ENCODE results near the gene NFKB1. TPM values are rescaled to one million over a fixed set of nuclear protein-coding genes. Genes with fewer than 3 reads are reported as not detected.
"Not testable (repeated sequence)": the region's sequence is repeated elsewhere in the genome, so short reads cannot be mapped to it uniquely, and the experiment has no call there.

NFKB1 gene
- total RNA-seq, 4 donors from 2014 or later, result 20.0 to 27.2 (median 22.7) TPM

DNA sequence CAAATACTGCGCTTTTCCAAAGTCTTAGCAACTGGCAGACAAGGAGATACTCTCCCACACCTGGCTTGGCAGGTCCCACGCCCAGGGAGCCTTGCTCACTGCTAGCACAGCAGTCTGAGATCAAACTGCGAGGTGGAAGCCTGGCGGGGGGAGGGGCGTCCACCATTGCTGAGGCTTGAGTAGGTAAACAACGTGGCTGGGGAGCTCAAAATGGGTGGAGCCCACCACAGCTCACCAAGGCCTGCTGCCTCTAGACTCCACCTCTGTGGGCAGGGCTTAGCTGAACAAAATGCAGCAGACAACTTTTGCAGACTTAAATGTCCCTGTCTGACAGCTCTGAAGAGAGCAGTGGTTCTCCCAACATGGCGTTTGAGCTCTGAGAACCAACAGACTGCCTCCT, 23.0 kb upstream of the NFKB1 start:
- H3K27me3 ChIP-seq, result no peaks in the 10 kb centered on the region
- no peak overlapping the region for H3K4me3 ChIP-seq
- no peaks in the 10 kb centered on the region for H3K4me1 ChIP-seq
- no peak overlapping the region for H3K27ac ChIP-seq
- intact Hi-C loops (cut with DNase I; ENCODE audit: low total_unique reads), result no loop called here
- no peaks in the 10 kb centered on the region for H3K36me3 ChIP-seq
- ATAC-seq (no peak), DNase-seq (no peak)
- no peaks in the 10 kb centered on the region for H3K9me3 ChIP-seq
- TF ChIP-seq, protein P1, sequence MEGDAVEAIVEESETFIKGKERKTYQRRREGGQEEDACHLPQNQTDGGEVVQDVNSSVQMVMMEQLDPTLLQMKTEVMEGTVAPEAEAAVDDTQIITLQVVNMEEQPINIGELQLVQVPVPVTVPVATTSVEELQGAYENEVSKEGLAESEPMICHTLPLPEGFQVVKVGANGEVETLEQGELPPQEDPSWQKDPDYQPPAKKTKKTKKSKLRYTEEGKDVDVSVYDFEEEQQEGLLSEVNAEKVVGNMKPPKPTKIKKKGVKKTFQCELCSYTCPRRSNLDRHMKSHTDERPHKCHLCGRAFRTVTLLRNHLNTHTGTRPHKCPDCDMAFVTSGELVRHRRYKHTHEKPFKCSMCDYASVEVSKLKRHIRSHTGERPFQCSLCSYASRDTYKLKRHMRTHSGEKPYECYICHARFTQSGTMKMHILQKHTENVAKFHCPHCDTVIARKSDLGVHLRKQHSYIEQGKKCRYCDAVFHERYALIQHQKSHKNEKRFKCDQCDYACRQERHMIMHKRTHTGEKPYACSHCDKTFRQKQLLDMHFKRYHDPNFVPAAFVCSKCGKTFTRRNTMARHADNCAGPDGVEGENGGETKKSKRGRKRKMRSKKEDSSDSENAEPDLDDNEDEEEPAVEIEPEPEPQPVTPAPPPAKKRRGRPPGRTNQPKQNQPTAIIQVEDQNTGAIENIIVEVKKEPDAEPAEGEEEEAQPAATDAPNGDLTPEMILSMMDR (IDR thresholded peaks at IDR 0.05 in 4 of 5, conservative IDR thresholded peaks at IDR 0.05 in 1 of 5), result no peak
- no peak for TF ChIP-seq POLR2A (IDR thresholded peaks at IDR 0.05)
- in situ Hi-C loops (cut with MboI; ENCODE audit: low sequenced_read_pairs in 4 of 4), result no loop called here

DNA sequence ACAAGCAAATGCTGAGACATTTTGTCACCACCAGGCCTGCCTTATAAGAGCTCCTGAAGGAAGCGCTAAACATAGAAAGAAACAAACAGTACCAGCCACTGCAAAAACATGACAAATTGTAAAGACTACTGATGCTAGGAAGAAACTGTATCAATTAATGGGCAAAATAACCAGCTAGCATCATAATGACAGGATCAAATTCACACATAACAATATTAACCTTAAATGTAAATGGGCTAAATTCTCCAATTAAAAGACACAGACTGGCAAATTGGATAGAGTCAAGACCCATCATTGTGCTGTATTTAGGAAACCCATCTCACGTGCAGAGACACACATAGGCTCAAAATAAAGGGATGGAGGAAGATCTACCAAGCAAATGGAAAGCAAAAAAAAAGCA, 21.3 kb upstream of the NFKB1 start:
- ATAC-seq; intact Hi-C loops (cut with DNase I; ENCODE audit: low total_unique reads); DNase-seq; H3K27me3 ChIP-seq; H3K36me3 ChIP-seq; H3K27ac ChIP-seq; H3K4me3 ChIP-seq; H3K4me1 ChIP-seq; H3K9me3 ChIP-seq; in situ Hi-C loops (cut with MboI; ENCODE audit: low sequenced_read_pairs in 4 of 4): not testable (repeated sequence)

DNA sequence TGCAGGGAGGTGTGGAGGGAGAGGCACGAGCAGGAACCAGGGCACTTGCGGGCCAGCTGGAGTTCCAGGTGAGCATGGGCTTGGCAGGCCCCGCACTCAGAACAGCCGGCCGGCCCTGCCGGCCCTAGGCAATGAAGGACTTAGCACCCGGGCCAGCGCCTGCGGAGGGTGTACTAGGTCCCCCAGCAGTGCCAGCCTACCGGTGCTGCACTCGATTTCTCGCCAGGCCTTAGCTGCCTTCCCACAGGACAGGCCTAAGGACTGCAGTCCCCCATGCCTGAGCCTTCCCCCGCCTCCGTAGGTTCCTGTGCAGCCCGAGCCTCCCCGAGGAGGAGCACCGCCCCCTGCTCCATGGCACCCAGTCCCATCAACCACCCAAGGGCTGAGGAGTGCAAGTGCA, 18.0 kb upstream of the NFKB1 start:
- Histone ChIP-seq H3K36me3 (no peaks in the 10 kb centered on the region), H3K27ac (no peak overlapping the region), H3K27me3 (no peaks in the 10 kb centered on the region), H3K4me3 (no peak overlapping the region), H3K4me1 (no peaks in the 10 kb centered on the region), H3K9me3 (no peaks in the 10 kb centered on the region)
- intact Hi-C loops (cut with DNase I; ENCODE audit: low total_unique reads) (no loop called here), in situ Hi-C loops (cut with MboI; ENCODE audit: low sequenced_read_pairs in 4 of 4) (no loop called here)
- DNase-seq (no peak), ATAC-seq (no peak)
- TF ChIP-seq POLR2A (IDR thresholded peaks at IDR 0.05), result no peak
- TF ChIP-seq, protein P1 (IDR thresholded peaks at IDR 0.05 in 4 of 5, conservative IDR thresholded peaks at IDR 0.05 in 1 of 5), result no peak

DNA sequence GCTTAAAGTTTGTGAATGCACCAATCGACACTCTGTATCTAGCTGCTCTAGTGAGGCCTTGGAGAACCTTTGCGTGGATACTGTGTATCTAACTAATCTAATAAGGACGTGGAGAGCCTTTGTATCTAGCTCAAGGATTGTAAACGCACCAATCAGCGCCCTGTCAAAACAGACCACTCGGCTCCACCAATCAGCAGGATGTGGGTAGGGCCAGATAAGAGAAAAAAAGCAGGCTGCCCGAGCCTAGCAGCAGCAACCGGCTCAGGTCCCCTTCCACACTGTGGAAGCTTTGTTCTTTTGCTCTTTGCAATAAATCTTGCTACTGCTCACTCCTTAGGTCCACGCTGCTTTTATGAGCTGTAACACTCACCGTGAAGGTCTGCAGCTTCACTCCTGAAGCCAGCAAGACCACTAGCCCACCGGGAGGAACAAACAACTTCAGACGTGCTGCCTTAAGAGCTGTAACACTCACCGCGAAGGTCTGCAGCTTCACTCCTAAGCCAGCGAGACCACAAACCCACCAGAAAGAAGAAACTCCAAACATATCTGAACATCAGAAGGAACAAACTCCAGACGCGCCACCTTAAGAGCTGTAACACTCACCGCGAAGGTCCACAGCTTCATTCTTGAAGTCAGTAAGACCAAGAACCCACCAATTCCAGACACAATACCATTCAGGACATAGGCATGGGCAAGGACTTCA, 17.0 kb upstream of the NFKB1 start:
- H3K4me3 ChIP-seq; intact Hi-C loops (cut with DNase I; ENCODE audit: low total_unique reads); H3K27ac ChIP-seq; H3K9me3 ChIP-seq; H3K36me3 ChIP-seq; H3K4me1 ChIP-seq; in situ Hi-C loops (cut with MboI; ENCODE audit: low sequenced_read_pairs in 4 of 4); DNase-seq; ATAC-seq; H3K27me3 ChIP-seq: not testable (repeated sequence)

DNA sequence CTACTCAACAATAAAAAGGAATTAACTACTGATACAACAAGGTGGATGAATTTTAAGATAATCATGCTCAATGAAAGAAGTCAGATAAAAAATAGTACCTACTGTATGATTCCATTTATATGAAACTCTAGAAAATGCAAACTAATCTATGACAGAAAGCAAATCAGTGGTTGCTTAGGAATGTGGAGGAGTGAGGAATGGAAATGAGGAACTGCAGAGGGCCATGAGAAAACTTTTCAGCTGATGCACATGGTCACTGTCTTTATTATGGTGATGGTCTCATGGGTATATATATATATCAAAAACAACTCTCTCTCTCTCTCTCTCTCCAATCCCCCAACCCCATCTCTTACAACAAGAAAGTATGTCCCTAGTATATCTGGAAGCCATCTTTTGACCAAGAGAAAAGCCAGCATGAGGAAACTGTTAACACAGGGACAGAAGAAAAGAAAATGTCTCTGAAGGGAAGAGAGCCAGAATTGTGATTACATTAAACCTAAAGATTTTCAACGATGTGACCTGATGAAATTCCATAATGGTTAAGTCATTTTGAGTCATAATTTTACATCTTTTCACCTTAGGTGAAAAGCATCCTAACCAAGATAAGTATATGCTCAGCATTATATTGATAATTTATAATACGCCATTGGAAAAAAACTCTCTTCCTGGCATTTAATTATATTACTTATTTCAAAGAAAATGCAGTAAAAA, 8.5 kb upstream of the NFKB1 start:
- intact Hi-C loops (cut with DNase I; ENCODE audit: low total_unique reads) (no loop called here), in situ Hi-C loops (cut with MboI; ENCODE audit: low sequenced_read_pairs in 4 of 4) (no loop called here)
- no peak for TF ChIP-seq POLR2A (IDR thresholded peaks at IDR 0.05)
- TF ChIP-seq, protein P1 (IDR thresholded peaks at IDR 0.05 in 4 of 5, conservative IDR thresholded peaks at IDR 0.05 in 1 of 5), result no peak
- ATAC-seq (no peak), DNase-seq (no peak)
- no peaks in the 10 kb centered on the region for H3K9me3 ChIP-seq
- no peak overlapping the region for H3K27ac ChIP-seq
- H3K36me3 ChIP-seq, result no peaks in the 10 kb centered on the region
- H3K4me1 ChIP-seq, result no peaks in the 10 kb centered on the region
- H3K27me3 ChIP-seq, result no peaks in the 10 kb centered on the region
- H3K4me3 ChIP-seq, result no peak overlapping the region
